CD14-positive monocyte (primary cell): ENCODE measurements around the gene NELL1. TPM values are rescaled to one million over a fixed set of nuclear protein-coding genes. Genes with fewer than 3 reads are reported as not detected.

Experiments used
- DNase-seq, 3 donors: peaks; one replicate each; pipeline ENCODE4 v3.0.0-alpha.2; 2011 to 2022
- H2AFZ ChIP-seq: 2 replicates; pipeline ENCODE4 v1.6.0; 2012; ENCODE audit warnings: mild to moderate bottlenecking, low read depth, low read length, inconsistent platforms; ENCODE audit not compliant: insufficient read depth, poor library complexity, severe bottlenecking
- H3K27ac ChIP-seq, 2 donors: 1 replicate in 1 of 2; 2 replicates in 1 of 2; pipeline ENCODE4 v1.5.1; 2012 to 2013; ENCODE audit warnings: low read length in 2 of 2, control low read depth in 1 of 2, inconsistent platforms in 1 of 2, low read depth in 1 of 2, mild to moderate bottlenecking in 1 of 2
- H3K27me3 ChIP-seq, 2 donors: one replicate each; pipeline versions ENCODE4 v1.6.0 to v1.6.1; 2011 to 2013; ENCODE audit warnings: low read length in 2 of 2; ENCODE audit not compliant: control insufficient read depth in 2 of 2, insufficient read depth in 2 of 2
- H3K36me3 ChIP-seq, 2 donors: replicated peaks in 1 of 2; 1 replicate in 1 of 2; 2 replicates in 1 of 2; pipeline versions ENCODE4 v1.5.1 to v1.6.1; 2012 to 2013; ENCODE audit warnings: low read length in 2 of 2, control low read depth in 1 of 2, inconsistent platforms in 1 of 2, mild to moderate bottlenecking in 1 of 2; ENCODE audit not compliant: insufficient read depth in 2 of 2, control insufficient read depth in 1 of 2
- H3K4me1 ChIP-seq, 2 donors: 1 replicate in 1 of 2; 2 replicates in 1 of 2; pipeline versions ENCODE4 v1.5.1 to v1.6.1; 2012 to 2013; ENCODE audit warnings: low read length in 2 of 2, control low read depth in 1 of 2, inconsistent platforms in 1 of 2, mild to moderate bottlenecking in 1 of 2, moderate library complexity in 1 of 2; ENCODE audit not compliant: insufficient read depth in 2 of 2, control insufficient read depth in 1 of 2
- H3K4me2 ChIP-seq: replicated peaks from 2 replicates; pipeline ENCODE3; 2012; ENCODE audit warnings: low read length, moderate library complexity, mild to moderate bottlenecking; ENCODE audit not compliant: poor library complexity, severe bottlenecking; ENCODE audit errors: extremely low read depth
- H3K4me3 ChIP-seq, 3 experiments: fragments of 200-600 bp in 1 of 3; sonication (generic) in 1 of 3; replicated peaks in 1 of 3; 1 replicate in 2 of 3; 2 replicates in 1 of 3; pipeline ENCODE4 v1.5.1; 2011 to 2013; ENCODE audit warnings: low read length in 3 of 3, mild to moderate bottlenecking in 3 of 3, control low read depth in 2 of 3, low read depth in 2 of 3, inconsistent platforms in 1 of 3, moderate library complexity in 1 of 3
- H3K79me2 ChIP-seq: 2 replicates; pipeline ENCODE4 v1.6.0; 2012; ENCODE audit warnings: mild to moderate bottlenecking, control low read depth, inconsistent platforms, low read length, moderate library complexity; ENCODE audit not compliant: insufficient read depth
- H3K9ac ChIP-seq: 2 replicates; pipeline ENCODE4 v1.6.0; 2017; ENCODE audit warnings: low read length, mild to moderate bottlenecking; ENCODE audit not compliant: insufficient read depth, poor library complexity, severe bottlenecking
- H3K9me3 ChIP-seq, 2 donors: replicated peaks in 1 of 2; 1 replicate in 1 of 2; 2 replicates in 1 of 2; pipeline versions ENCODE4 v1.5.1 to v1.6.1; 2012 to 2013; ENCODE audit warnings: low read length in 2 of 2, control low read depth in 1 of 2; ENCODE audit not compliant: control insufficient read depth in 1 of 2, insufficient read depth in 1 of 2
- H4K20me1 ChIP-seq: 2 replicates; pipeline ENCODE4 v1.6.0; 2012; ENCODE audit warnings: mild to moderate bottlenecking, low read length, control low read depth, moderate library complexity; ENCODE audit not compliant: insufficient read depth
- H3K27ac Mint-ChIP-seq, 7 donors: one replicate each; pipeline ENCODE4 v1.8.0; 2020; ENCODE audit warnings: mild to moderate bottlenecking in 7 of 7, mixed read lengths in 7 of 7, moderate library complexity in 6 of 7, inconsistent platforms in 2 of 7
- H3K27me3 Mint-ChIP-seq, 3 donors: one replicate each; pipeline ENCODE4 v1.8.0; 2021 to 2022; ENCODE audit warnings: low read depth in 3 of 3, mild to moderate bottlenecking in 3 of 3, mixed read lengths in 3 of 3, moderate library complexity in 3 of 3, inconsistent platforms in 1 of 3
- H3K36me3 Mint-ChIP-seq, 2 donors: one replicate each; pipeline ENCODE4 v1.8.0; 2020; ENCODE audit warnings: mixed read lengths in 2 of 2, inconsistent platforms in 1 of 2, mild to moderate bottlenecking in 1 of 2
- H3K4me1 Mint-ChIP-seq: one replicate; pipeline ENCODE4 v1.8.0; 2020; ENCODE audit warnings: mild to moderate bottlenecking, mixed read lengths
- H3K4me3 Mint-ChIP-seq, 2 donors: one replicate each; pipeline ENCODE4 v1.8.0; 2020; ENCODE audit warnings: mild to moderate bottlenecking in 2 of 2, mixed read lengths in 2 of 2, moderate library complexity in 1 of 2
- H3K9me3 Mint-ChIP-seq, 7 donors: one replicate each; pipeline ENCODE4 v1.8.0; 2020 to 2022; ENCODE audit warnings: mixed read lengths in 7 of 7, mild to moderate bottlenecking in 6 of 7, moderate library complexity in 6 of 7, inconsistent platforms in 2 of 7
- CTCF ChIP-seq: fragments of 200-600 bp; IDR thresholded peaks from one replicate; pipeline ENCODE4 v1.8.0; 2022; ENCODE audit warnings: antibody characterized with exemption, mild to moderate bottlenecking
- WGBS: methylation state at CpG from one replicate; pipeline ENCODE4 v1.1.5; 2013; ENCODE audit warnings: missing lambda C conversion rate; ENCODE audit not compliant: insufficient coverage; 5-methylcytosine and 5-hydroxymethylcytosine counted together
- intact Hi-C, 2 donors: fragments of 100-400 bp; cut with micrococcal nuclease; formaldehyde crosslinking; loops; one replicate each; pipeline versions ENCODE4 v1.15.0 to v1.15.1; 2023
- polyA plus RNA-seq, 3 donors: library from polyadenylated mRNA; depleted of rRNA in 1 of 3; unstranded in 2 of 3; stranded (reverse) in 1 of 3; fragments of 300-500 nt in 2 of 3; fragments of >200 nt in 1 of 3; fragmentation: Illumina TruSeq in 2 of 3; gene quantifications; 1 replicate in 2 of 3; 2 replicates in 1 of 3; pipeline ENCODE4 v1.2.3, GENCODE V29; 2012 to 2021

Gene NELL1
- polyA plus RNA-seq, 3 donors, result not detected

- no peaks in the 10 kb centered on the region for H3K4me1 ChIP-seq
- H3K9me3 ChIP-seq, result no peaks in the 10 kb centered on the region
- no peak overlapping the region for H3K4me3 Mint-ChIP-seq
- H3K36me3 Mint-ChIP-seq, result no peaks in the 10 kb centered on the region
- DNase-seq, result no peak
- H3K4me3 ChIP-seq, result no peak overlapping the region
- H4K20me1 ChIP-seq, result no peaks in the 10 kb centered on the region
- H3K27me3 Mint-ChIP-seq, result peaks cover 0 to 2% (median 2%) of the 10 kb centered on the region in 3 donors
- no peak overlapping the region for H3K4me2 ChIP-seq
- H3K9ac ChIP-seq, result no peak overlapping the region
- H3K79me2 ChIP-seq, result no peaks in the 10 kb centered on the region
- no peak for TF ChIP-seq CTCF
- H3K36me3 ChIP-seq, result no peaks in the 10 kb centered on the region
- H3K27ac Mint-ChIP-seq, result no peak overlapping the region
- intact Hi-C loops, result no loop called here
- H3K27ac ChIP-seq, result no peak overlapping the region
- no peaks in the 10 kb centered on the region for H3K27me3 ChIP-seq
- H3K9me3 Mint-ChIP-seq, result no peaks in the 10 kb centered on the region
- H2AFZ ChIP-seq, result no peak overlapping the region
- 72% methylated on average over 2 of the region's 2 CpGs for WGBS
- H3K4me1 Mint-ChIP-seq, result no peaks in the 10 kb centered on the region
Observed at GRCh38 chr11:21142007-21142406, 472.6 kb downstream of the NELL1 start.

- no peak for DNase-seq
- H3K4me3 ChIP-seq, result no peak overlapping the region
- H3K9ac ChIP-seq, result no peak overlapping the region
- Mint-ChIP-seq H3K27me3 (peaks cover 0 to 2% (median 0%) of the 10 kb centered on the region in 3 donors), H3K4me1 (no peaks in the 10 kb centered on the region), H3K27ac (no peak overlapping the region), H3K36me3 (no peaks in the 10 kb centered on the region), H3K9me3 (peaks cover 0 to 4% (median 0%) of the 10 kb centered on the region in 7 donors), H3K4me3 (no peak overlapping the region)
- no peaks in the 10 kb centered on the region for H3K4me1 ChIP-seq
- intact Hi-C loops, result no loop called here
- no peaks in the 10 kb centered on the region for H3K9me3 ChIP-seq
- no peak overlapping the region for H2AFZ ChIP-seq
- H3K36me3 ChIP-seq, result no peaks in the 10 kb centered on the region
- no peak overlapping the region for H3K4me2 ChIP-seq
- H3K27me3 ChIP-seq, result no peaks in the 10 kb centered on the region
- H3K27ac ChIP-seq, result no peak overlapping the region
- no peaks in the 10 kb centered on the region for H4K20me1 ChIP-seq
- 97% methylated on average over 2 of the region's 2 CpGs for WGBS
- H3K79me2 ChIP-seq, result no peaks in the 10 kb centered on the region
- TF ChIP-seq CTCF, result no peak
Observed at GRCh38 chr11:21144531-21144930, 475.1 kb downstream of the NELL1 start.
